ENCODE measurements around the gene MPHOSPH9.

The MPHOSPH9 gene, protein sequence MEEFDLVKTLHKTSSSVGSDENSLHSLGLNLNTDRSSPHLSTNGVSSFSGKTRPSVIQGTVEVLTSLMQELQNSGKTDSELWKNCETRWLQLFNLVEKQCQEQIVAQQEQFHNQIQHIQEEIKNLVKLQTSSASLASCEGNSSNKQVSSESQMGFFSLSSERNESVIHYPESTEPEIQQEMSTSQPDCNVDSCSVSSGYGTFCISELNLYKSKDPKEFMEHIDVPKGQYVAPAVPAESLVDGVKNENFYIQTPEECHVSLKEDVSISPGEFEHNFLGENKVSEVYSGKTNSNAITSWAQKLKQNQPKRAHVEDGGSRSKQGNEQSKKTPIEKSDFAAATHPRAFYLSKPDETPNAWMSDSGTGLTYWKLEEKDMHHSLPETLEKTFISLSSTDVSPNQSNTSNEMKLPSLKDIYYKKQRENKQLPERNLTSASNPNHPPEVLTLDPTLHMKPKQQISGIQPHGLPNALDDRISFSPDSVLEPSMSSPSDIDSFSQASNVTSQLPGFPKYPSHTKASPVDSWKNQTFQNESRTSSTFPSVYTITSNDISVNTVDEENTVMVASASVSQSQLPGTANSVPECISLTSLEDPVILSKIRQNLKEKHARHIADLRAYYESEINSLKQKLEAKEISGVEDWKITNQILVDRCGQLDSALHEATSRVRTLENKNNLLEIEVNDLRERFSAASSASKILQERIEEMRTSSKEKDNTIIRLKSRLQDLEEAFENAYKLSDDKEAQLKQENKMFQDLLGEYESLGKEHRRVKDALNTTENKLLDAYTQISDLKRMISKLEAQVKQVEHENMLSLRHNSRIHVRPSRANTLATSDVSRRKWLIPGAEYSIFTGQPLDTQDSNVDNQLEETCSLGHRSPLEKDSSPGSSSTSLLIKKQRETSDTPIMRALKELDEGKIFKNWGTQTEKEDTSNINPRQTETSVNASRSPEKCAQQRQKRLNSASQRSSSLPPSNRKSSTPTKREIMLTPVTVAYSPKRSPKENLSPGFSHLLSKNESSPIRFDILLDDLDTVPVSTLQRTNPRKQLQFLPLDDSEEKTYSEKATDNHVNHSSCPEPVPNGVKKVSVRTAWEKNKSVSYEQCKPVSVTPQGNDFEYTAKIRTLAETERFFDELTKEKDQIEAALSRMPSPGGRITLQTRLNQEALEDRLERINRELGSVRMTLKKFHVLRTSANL

DNA sequence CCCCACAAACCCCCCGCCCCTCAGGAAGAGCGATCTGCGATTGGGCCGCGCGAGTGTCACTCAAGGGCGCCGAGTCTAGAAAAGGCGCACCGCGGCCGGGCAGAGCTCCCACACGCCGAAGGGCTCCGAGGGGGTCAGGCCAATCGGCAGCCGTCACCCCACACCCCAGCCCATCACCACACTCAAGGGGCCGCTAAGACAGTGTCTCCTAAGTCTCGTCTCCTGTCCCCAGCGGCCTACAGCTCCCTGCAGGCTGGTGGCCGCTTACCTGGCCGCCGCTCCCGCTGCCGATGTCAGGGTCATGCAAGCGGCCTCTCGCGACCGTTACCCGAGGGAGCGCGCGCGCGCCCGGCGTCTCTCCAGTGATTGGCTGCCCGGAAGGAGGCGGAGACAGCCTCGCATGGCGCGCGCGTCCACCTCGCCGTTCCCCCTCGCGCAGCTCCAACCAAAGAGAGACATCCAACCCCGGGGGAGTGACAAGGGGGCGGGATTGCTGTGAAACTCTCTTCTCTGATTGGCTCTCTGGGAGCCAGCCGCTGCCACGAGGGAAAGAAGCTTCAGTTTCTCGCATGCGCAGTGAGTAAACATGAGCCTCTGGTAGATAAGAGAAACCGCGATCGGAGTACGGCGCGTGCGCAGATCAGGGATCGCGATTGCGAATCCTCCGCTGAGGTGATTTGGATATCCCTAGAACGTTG lies at the start of gene MPHOSPH9, which contains the start of gene MTRFR:
MPHOSPH9 (minus strand) TSS at position 335 of the 698 bp plus-strand sequence. CDS start 2,777 bp downstream, outside the sequence.
MTRFR (plus strand) TSS at position 630 of the 698 bp plus-strand sequence. CDS start 20,239 bp downstream, outside the sequence.
- DNase-seq, result peak; percentile 93 to 100 (median 98)

DNA sequence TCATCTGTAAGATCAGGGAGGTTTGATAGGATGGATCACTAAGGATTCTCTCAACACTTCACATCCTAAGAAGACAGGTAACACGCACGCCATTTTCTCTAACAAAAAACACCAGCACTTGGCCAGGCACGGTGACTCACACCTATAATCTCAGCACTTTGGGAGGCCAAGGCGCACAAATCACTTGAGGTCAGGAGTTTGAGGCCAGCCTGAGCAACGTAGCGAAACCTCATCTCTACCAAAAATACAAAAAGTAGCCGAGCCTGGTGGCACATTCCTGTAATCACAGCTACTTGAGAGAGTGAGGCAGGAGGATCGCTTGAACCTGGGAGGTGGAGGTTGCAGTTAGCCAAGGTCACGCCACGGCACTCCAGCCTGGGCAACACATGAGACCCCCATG lies 49.2 kb upstream of the MPHOSPH9 start:
- DNase-seq, result no peak

DNA sequence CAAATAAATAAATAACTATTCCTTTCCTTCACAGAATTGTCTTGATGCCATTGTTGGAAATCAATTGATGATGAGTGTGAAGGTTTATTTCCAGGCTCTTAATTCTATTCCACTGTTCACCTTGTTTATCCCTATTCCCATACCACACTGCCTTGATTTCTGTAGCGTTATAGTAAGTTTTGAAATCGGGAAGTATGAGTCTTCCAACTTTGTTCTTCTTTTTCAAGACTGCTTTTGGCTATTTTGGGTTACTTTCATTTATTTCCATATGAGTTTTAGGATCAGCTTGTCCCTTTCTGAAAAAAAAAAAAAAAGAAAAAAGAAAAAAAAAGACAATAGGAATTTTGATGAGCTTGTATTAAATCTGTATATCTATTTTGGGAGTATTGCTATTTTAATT lies 48.0 kb upstream of the MPHOSPH9 start:
- DNase-seq, result no peak

DNA sequence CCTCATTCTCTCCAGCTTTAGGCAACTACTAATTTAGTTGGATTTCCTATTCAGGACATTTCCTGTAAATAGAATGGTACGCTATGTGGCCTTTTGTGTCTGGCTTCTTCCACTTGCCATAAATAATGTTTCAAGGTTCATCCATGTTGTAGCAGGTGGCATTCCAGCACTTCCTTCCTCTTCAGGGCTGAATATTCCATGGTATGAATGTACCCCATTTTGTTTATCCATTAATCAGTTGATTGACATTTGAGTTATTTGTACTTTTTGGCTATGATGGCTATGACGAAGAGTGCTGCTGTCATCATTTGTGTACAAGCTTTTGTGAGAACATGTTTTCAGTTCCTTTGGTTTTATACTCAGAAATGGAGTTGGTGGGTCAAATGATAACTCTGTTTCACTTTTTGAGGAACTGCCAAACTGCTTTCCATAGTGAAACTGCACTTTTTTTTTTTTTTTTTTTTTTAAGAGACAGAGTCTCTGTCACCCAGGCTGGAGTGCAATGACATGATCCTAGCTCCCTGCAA lies 45.2 kb upstream of the MPHOSPH9 start:
- DNase-seq, result no peak

DNA sequence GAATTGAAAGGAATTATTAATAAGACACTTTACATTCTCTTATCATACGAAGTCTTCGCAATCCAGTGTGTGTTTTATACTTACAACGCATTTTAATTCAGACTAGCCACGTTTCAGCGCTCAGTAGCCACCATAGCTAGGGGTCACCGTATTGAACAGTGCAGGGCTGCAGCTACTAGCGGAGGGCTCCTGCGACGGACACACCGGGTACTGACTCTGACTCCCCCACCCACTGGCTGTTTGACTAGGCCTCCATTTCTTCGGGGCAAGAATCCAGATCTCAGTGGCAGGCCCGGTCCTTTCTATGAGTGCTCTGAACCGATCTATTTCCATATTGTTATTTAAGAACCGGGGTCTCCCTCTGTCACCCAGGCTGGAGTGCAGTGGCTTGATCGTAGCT lies 40.2 kb upstream of the MPHOSPH9 start:
- DNase-seq, result no peak

DNA sequence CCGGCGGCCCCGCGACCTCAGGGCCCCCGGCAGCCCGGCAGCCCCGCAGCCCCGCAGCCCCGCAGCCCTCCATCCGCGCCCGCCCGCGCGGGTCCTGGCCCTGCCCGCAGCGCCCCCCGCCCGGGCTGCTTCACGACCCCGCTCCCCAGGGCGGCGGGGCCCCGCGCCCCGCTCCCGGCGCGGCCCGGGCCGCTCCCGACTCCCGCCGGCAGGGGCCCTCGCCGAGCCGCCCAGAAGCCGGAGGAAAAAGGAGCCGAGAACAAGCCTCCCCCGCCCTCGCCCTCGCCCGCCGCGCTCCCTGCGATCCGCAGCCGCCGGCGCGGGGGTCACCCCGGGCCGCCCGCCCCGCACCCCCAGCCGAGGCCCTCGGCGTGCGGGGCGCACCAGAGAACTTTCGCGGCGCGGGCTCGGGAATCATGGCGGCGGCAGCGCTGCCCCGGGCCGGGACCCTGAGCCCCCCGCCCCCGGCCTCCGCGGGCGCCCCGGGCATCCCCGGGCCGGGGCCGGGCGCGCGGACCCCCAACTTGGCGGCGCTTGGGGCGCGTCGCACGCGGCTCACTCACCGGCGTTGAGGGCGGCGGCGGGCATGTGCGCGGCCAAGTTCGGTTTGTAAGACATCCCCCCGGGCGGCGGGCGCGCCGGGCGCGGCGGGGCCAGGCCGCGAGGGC lies 38.2 kb upstream of the MPHOSPH9 start:
- DNase-seq, result peak in 43 of 51 donors; percentile 12 to 78 (median 45)

DNA sequence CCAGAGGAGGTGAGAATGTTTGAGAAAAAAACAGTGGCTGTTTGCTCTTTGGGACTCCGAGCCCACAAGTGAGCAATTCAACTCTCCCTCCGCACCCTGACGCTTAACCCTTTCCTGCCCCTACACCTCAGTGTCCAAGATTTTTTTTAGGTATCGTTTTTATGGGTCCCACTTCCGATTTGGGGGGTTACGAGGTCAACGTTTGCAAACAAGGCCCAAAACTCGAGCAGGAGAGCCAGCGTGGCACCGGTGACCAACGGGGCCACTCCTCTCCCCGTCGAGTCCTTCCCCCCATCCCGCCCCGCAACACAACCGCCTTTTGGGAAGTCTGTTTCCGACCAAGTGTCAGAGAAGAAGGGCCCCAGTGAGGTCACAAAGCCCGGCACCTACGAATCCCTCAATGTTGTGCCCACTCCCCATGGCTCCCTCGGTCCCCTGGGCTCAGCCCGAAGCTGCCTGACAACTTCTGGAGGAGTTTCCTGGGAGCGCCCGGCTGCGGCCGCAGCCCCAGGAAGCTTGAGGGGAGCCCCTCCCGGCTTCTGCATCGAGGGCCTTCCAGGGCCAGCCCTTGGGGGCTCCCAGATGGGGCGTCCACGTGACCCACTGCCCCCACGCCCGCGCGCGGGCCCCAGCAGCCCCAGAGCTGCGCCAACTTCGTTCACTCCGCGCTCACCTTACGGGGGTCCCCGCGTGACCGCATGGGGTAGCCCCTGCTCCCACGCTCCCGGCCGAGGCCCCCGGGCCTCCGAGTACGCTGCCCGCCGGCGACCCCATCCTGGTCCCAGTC lies 37.5 kb upstream of the MPHOSPH9 start:
- peak in 21 of 51 donors; percentile 13 to 63 (median 41) for DNase-seq

DNA sequence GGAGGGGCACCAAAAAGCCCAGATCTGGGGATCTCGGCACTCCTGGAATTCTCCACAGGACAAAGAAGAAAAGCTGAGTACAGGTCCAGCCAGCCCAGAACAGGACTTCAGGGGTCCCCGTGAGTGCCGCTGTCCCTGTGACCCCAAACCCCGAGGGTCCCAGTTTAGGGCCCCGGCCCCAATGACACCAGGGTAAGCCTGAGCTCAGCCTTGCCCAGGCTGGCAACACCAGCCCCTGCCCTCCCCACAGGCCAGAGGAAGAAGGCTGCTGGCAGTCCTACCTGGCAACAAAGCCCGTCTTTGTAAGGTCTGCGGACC lies 36.9 kb upstream of the MPHOSPH9 start:
- DNase-seq, result peak in 6 of 51 donors; percentile 40 to 84 (median 56)

DNA sequence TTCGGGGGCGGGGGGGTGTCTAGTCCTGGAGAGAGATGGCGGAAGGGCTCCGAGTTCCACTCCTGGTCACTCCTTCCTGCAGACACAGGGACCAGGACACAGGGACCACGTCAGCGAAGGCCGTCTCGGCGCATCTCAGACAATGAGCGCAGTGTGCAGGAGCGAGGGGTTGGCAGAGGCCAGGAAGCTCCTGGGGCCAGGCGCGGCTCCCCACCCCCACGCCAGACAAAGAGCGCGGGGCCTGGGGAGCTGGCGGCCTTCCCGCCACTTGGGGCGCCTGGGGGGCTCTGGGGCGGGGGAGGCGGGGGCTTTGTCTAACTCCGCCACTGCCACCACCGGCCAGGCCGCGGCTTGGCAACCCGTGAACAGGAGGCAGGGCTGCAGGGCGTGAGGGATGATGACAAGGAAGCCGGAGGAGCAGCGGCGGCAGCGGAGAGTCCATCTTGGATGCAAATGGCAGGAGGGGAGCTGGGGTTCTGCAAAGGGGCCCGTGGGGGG lies 36.5 kb upstream of the MPHOSPH9 start:
- DNase-seq, result peak in 49 of 51 donors; percentile 49 to 99 (median 87)

DNA sequence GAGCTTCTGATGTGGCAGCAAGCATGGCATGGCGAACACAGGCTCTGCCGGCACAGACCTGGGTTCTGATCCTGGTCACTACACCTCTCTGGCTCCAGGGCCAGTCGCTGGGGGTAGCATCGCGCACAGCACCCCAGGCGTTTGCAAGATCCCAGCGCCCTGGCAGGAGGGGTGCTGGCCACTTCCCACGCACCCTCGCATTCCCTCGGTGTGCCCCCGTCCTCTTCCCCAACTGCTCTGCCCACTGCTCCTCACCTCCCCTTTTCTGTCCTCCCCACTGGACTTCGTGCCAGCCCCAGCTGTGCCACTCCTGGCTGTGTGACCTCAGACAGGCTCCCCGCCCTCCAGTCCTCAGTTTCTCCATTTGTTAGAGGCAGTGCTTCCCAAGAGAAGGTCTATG lies 35.9 kb upstream of the MPHOSPH9 start:
- DNase-seq, result peak in 24 of 51 donors; percentile 29 to 84 (median 52)

DNA sequence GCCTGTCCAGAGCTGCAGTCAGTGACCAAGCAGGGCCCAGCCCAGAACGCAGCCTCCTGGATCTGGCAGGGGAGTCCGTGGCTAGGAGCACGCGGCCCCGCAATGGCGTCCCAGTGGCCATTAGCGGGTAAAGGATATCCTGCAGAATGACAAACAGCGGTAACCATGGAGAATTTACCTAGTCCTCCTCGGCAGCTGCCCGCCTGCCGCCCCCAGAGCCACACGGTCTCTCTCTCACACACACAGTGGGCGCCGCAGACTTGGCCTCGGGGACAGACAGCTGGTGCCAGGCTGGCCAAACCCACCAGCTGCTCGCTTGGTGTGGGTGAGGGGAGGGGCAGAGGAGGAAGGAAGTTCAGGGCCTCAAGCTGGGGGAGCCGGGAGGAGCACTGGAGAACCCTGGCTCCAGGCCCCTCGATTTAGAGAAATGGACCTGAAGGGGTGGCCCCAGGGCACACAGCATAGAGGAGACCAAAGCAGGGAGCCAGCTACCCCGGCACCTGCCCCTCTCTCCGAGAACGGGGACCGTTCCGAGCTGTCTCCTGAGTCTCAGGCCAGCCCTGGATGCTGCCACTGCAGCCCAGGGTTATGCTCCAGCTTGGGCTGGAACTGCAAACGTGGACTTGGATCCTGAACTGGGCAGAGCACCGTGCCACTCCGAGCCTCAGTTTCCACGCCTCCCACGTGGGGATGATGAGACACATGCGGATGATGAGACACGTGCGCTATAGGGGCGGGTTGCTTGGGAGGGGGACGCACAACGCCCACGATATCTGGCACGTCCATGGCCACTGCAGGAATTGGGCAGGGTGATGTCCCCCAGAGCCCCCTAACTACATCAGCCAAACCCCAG lies 35.3 kb upstream of the MPHOSPH9 start:
- peak in 49 of 51 donors; percentile 25 to 84 (median 69) for DNase-seq

DNA sequence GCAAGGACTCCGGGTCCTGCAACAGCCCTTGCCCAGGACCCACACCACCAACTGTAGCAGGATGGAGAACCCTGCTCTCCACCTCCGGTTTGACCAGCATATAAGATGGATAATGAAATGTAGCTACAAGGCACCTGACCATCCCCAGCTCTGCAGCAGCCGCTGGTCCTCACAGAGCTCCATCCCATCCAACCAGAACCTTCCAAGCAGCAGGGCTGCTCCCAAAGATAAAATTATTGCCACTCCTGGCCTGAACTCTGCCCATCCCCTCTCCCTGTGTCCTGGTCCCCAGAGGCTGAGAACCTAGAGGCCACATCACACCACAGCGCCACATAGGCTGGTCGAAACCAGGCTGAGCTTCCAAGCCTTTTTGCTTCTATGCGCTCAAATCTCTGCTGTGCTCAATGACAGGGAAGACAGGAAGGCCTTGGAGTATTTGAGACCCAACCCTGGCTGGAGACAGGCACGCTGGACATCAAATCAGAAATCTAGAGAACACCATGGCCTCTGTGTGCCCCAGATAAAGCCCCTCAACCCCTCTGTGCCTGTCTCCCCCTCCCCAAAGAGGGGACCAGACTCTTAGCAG lies 34.5 kb upstream of the MPHOSPH9 start:
- DNase-seq, result peak in 1 of 51 donors; percentile 21

DNA sequence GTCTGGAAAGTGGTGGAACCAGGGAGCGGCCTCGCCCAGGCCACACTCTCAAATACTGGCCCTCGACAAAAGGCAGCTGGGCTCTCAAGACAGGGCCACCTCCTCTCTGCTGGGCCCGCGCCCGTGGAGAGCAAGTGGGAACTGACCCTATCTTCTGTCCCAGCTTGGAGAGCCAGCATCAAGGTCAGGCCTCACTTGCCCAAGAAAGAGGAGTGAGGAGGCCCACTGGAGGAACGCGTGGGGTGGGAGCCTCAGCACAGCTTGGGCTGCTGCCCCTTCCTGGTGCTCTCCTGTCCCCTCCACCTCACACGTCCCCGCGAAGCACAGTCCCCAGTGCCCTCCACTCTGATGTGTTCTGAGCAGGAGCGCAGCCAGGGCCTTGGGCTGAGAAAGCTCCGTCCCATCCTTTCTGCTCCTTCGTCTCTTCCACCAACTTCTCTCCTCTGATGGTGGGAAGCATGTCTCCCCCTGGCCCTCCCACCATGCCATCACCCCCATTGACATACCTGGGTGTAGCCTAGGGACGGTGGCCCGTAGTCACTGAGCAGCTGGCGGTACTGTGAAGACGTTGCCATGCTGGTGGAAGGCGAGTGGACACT lies 33.8 kb upstream of the MPHOSPH9 start:
- DNase-seq, result peak in 1 of 51 donors; percentile 23

DNA sequence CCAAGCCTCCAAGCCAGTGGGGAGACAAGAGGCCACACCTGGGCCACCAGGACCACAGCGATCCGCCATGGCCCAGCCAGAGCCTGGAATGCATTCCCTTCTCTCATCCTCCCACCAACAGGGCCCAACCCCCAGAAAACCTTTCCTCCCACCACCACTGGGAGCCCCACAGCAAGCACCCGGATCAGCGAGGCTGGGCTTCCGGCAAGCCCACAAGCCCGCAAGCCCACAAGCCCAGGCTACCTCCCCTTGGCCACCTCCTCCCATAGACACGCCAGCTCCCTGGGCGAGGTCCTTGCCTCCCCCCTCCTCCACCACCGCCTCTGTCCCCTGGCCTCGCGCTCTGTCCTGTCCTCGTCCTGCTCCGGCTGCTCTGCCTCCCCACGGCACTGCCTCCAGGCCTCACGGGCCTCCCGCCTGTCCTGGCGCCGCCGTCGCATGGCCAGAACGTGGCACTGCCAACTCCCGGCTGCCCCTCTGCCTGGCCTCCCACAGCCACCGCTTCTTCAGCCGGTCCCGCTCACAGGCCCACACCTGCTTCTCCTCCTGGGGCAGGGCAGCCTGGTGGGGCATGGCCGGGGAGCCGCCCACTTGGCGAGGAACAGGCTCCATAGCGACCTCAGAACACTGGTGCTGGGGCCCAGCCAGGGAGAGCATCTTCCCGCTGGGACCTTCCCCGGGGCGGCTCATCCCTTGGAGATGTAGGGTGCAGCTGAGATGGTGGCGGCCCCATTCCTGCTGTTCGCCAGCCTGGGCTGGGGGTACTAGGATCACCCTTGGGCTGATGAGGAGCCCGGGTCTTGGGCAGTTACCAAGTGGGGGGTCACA lies 33.1 kb upstream of the MPHOSPH9 start:
- DNase-seq, result no peak

DNA sequence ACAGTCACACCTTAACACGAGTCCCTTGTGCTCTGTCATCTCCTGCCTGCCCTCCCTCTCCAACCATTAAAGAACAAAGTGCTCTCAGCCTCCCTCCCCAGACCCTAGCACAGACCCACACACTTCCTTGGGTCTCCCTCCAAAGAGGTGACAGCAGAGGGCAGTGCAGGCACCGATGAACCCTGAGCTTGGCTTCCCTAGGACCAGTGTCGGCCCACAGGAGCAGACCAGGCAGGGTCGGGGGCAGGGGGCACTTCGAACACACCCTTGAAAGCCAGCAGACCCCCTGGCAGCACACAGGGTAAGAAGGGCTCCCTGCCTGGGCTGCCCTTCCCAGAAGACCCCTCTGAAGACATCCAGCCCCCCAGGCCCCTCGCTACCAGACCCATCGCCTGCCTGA lies 31.7 kb upstream of the MPHOSPH9 start:
- peak in 9 of 51 donors; percentile 6 to 37 (median 14) for DNase-seq

DNA sequence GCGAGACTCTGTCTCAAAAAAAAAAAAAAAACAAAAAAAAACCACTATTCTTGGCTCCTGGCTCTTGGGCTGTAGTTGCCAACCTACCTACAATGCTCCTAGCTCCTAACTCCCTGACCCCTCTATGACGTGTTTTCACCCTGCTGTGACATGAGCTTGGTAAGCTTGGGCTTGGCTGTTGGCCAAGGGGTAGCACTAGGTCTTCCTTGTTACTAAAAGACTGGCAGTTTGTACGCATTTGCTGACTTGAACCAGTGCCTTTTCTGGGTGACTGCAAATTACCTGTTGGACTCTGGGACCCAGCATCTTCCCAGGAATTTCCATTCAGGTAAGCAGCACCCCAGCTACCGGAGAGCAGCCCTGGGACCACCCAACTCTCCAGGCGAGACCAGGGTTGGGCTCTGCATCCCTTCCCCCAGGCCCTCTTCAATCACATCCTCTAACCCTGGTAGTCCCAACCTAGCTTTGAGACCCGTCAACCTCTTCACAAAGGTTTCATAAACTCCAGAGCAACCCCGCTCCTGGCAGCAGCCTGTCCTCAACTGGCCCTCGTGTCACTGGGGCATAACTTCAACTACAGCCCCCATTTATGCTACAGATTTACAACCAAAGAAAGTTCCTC lies 30.4 kb upstream of the MPHOSPH9 start:
- DNase-seq, result no peak
